Hepatocyte (in vitro differentiated cells): Measurements from ENCODE around the gene SFTPD. TPM values are rescaled to one million over a fixed set of nuclear protein-coding genes. Genes with fewer than 3 reads are reported as not detected.

ENCODE experiments used
- DNase-seq: peaks from one replicate; pipeline ENCODE4 v3.0.0-alpha.2; 2016; ENCODE audit warnings: low spot score
- H2AFZ ChIP-seq: fragments of 200-600 bp; sonication (generic); 2 replicates; pipeline ENCODE4 v1.6.0; 2016; ENCODE audit warnings: antibody characterized with exemption, mild to moderate bottlenecking
- H3K27ac ChIP-seq: fragments of 200-600 bp; sonication (generic); 2 replicates; pipeline ENCODE4 v1.5.1; 2016; ENCODE audit warnings: mild to moderate bottlenecking
- H3K27me3 ChIP-seq: fragments of 200-600 bp; sonication (generic); 2 replicates; pipeline ENCODE4 v1.6.1; 2016
- H3K36me3 ChIP-seq: fragments of 200-600 bp; sonication (generic); replicated peaks from 2 replicates; pipeline ENCODE4 v1.5.1; 2016; ENCODE audit warnings: low read depth; ENCODE audit not compliant: insufficient read depth
- H3K4me1 ChIP-seq: fragments of 200-600 bp; sonication (generic); 2 replicates; pipeline ENCODE4 v1.5.1; 2016; ENCODE audit warnings: mild to moderate bottlenecking, moderate library complexity; ENCODE audit not compliant: insufficient read depth
- H3K4me2 ChIP-seq: fragments of 200-600 bp; sonication (generic); 2 replicates; pipeline ENCODE4 v1.6.0; 2016
- H3K4me3 ChIP-seq: fragments of 200-600 bp; sonication (generic); 2 replicates; pipeline ENCODE4 v1.5.1; 2016; ENCODE audit warnings: mild to moderate bottlenecking
- H3K79me2 ChIP-seq: fragments of 200-600 bp; sonication (generic); 2 replicates; pipeline ENCODE4 v1.6.0; 2017; ENCODE audit warnings: mild to moderate bottlenecking
- H3K9me2 ChIP-seq: fragments of 200-600 bp; sonication (generic); replicated peaks from 2 replicates; pipeline ENCODE4 v1.6.0; 2017; ENCODE audit warnings: mild to moderate bottlenecking; ENCODE audit not compliant: insufficient read depth
- H3K9me3 ChIP-seq: fragments of 200-600 bp; sonication (generic); 2 replicates; pipeline ENCODE4 v1.5.1; 2016; ENCODE audit warnings: low read depth, mild to moderate bottlenecking
- H4K20me1 ChIP-seq: fragments of 200-600 bp; sonication (generic); 2 replicates; pipeline ENCODE4 v1.6.0; 2016; ENCODE audit warnings: mild to moderate bottlenecking; ENCODE audit not compliant: insufficient read depth, poor library complexity, severe bottlenecking
- CTCF ChIP-seq: fragments of 200-600 bp; sonication (generic); IDR thresholded peaks from 2 replicates; pipeline ENCODE4 v1.5.1; 2016; ENCODE audit warnings: antibody characterized with exemption, mild to moderate bottlenecking; ENCODE audit not compliant: poor library complexity
- EZH2 ChIP-seq: fragments of 200-600 bp; sonication (generic); IDR thresholded peaks from 2 replicates; pipeline ENCODE4 v1.6.1; 2016; ENCODE audit warnings: antibody characterized with exemption, mild to moderate bottlenecking, borderline replicate concordance
- EZH2phosphoT487 ChIP-seq: fragments of 200-600 bp; sonication (generic); IDR thresholded peaks from one replicate; pipeline ENCODE4 v1.6.1; 2018; ENCODE audit warnings: antibody characterized with exemption, mild to moderate bottlenecking, low read depth, moderate library complexity; ENCODE audit not compliant: unreplicated experiment, severe bottlenecking
- WGBS: methylation state at CpG from one replicate; pipeline ENCODE4 v1.1.6; 2016; ENCODE audit warnings: low lambda C conversion rate; ENCODE audit errors: missing lambda C conversion rate; 5-methylcytosine and 5-hydroxymethylcytosine counted together
- polyA plus RNA-seq: library from polyadenylated mRNA; unstranded; fragments of >200 nt; fragmentation: Nextera tagmentation; extraction: Ambion mirVana; gene quantifications from 2 replicates; pipeline ENCODE4 v1.2.1, GENCODE V29; 2016
- total RNA-seq: library from RNA; depleted of rRNA; stranded (reverse); fragments of >200 nt; gene quantifications from 2 replicates; pipeline ENCODE4 v1.2.3, GENCODE V29; 2014

The SFTPD gene
- total and polyA plus RNA-seq, 2 experiments from 2014 or later: 55.5 to 233 TPM

GRCh38 chr10:79980711-79981110, 31.8 kb upstream of the SFTPD start:
- no peak overlapping the region for H2AFZ ChIP-seq
- H3K27me3 ChIP-seq: peaks cover 21% of the 10 kb centered on the region
- H3K4me3 ChIP-seq: no peak overlapping the region
- H3K9me3 ChIP-seq: no peaks in the 10 kb centered on the region
- H3K79me2 ChIP-seq: no peaks in the 10 kb centered on the region
- no peak for TF ChIP-seq EZH2
- H4K20me1 ChIP-seq: no peaks in the 10 kb centered on the region
- no peaks in the 10 kb centered on the region for H3K4me1 ChIP-seq
- DNase-seq: no peak
- H3K27ac ChIP-seq: peak overlapping the region; percentile 84
- 71% methylated on average over 3 of the region's 3 CpGs for WGBS
- H3K4me2 ChIP-seq: peak overlapping the region; percentile 97
- no peaks in the 10 kb centered on the region for H3K36me3 ChIP-seq
- H3K9me2 ChIP-seq: no peaks in the 10 kb centered on the region

DNA sequence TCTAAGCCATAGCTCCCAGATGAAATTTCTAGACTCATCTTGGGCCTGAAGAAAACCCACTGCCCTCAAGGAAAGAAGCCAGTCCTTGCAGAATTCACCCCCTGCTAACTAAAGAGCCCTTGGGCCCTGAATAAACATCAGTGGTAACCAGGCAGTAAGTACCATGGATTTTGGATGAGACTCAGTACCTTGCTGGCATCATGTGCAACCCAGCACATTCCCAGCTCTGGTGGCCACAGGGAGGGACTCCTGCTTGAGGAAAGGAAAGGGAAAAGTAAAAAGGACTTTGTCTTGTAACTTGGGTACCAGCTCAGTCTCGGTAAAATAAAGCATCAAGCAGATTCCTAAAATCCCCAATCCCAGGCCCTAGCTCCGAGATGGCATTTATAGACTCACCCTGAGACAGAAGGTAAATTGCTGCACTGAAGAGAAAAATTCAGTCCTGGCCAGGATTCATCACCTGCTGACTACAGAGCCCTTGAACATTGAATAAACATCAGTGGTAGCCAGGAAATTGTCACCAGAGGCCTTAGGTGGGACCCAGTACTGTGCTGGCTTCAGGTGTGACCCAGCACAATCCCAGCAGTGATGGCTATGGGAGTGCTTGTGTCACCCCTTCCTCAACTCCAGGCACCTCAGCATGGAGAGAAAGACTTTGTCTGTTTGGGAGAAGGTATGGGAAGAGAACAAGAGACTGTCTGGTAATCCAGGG, 31.2 kb upstream of the SFTPD start:
- Histone ChIP-seq H3K36me3 (no peaks in the 10 kb centered on the region), H3K27me3 (peaks cover 21% of the 10 kb centered on the region), H3K27ac (no peak overlapping the region), H3K4me3 (no peak overlapping the region), H3K4me2 (no peak overlapping the region), H2AFZ (no peak overlapping the region), H3K9me2 (no peaks in the 10 kb centered on the region), H3K4me1 (no peaks in the 10 kb centered on the region), H3K79me2 (no peaks in the 10 kb centered on the region), H4K20me1 (no peaks in the 10 kb centered on the region), H3K9me3 (no peaks in the 10 kb centered on the region)
- 84% methylated on average over 2 of the region's 2 CpGs for WGBS
- TF ChIP-seq CTCF (no peak), EZH2 (no peak), EZH2phosphoT487 (no peak)
- DNase-seq: no peak

GRCh38 chr10:79979310-79979975, 30.5 kb upstream of the SFTPD start:
- Histone ChIP-seq H3K4me1 (no peaks in the 10 kb centered on the region), H3K9me2 (no peaks in the 10 kb centered on the region), H3K27ac (no peak overlapping the region), H4K20me1 (no peaks in the 10 kb centered on the region), H3K36me3 (no peaks in the 10 kb centered on the region), H3K9me3 (no peaks in the 10 kb centered on the region), H3K4me3 (no peak overlapping the region), H2AFZ (no peak overlapping the region), H3K79me2 (no peaks in the 10 kb centered on the region), H3K4me2 (no peak overlapping the region), H3K27me3 (peaks cover 21% of the 10 kb centered on the region)
- no peak for DNase-seq
- WGBS: 69% methylated on average over 3 of the region's 3 CpGs
- TF ChIP-seq CTCF (no peak), EZH2phosphoT487 (no peak), EZH2 (no peak)

GRCh38 chr10:79976999-79977398, 28.1 kb upstream of the SFTPD start:
- H3K27me3 ChIP-seq: peaks cover 13% of the 10 kb centered on the region
- no peaks in the 10 kb centered on the region for H4K20me1 ChIP-seq
- H3K4me1 ChIP-seq: no peaks in the 10 kb centered on the region
- H3K9me3 ChIP-seq: no peaks in the 10 kb centered on the region
- H2AFZ ChIP-seq: no peak overlapping the region
- H3K27ac ChIP-seq: no peak overlapping the region
- no peaks in the 10 kb centered on the region for H3K9me2 ChIP-seq
- H3K36me3 ChIP-seq: no peaks in the 10 kb centered on the region
- 76% methylated on average over 2 of the region's 2 CpGs for WGBS
- H3K79me2 ChIP-seq: no peaks in the 10 kb centered on the region
- TF ChIP-seq EZH2 (no peak), CTCF (no peak), EZH2phosphoT487 (no peak)
- no peak overlapping the region for H3K4me2 ChIP-seq
- H3K4me3 ChIP-seq: no peak overlapping the region
- DNase-seq: no peak
